ENCODE results near the gene PPIF. TPM values are rescaled to one million over a fixed set of nuclear protein-coding genes. Genes with fewer than 3 reads are reported as not detected.

Gene PPIF
- total and polyA plus RNA-seq, 4 donors, result 22.2 to 84.3 (median 60.0) TPM

DNA sequence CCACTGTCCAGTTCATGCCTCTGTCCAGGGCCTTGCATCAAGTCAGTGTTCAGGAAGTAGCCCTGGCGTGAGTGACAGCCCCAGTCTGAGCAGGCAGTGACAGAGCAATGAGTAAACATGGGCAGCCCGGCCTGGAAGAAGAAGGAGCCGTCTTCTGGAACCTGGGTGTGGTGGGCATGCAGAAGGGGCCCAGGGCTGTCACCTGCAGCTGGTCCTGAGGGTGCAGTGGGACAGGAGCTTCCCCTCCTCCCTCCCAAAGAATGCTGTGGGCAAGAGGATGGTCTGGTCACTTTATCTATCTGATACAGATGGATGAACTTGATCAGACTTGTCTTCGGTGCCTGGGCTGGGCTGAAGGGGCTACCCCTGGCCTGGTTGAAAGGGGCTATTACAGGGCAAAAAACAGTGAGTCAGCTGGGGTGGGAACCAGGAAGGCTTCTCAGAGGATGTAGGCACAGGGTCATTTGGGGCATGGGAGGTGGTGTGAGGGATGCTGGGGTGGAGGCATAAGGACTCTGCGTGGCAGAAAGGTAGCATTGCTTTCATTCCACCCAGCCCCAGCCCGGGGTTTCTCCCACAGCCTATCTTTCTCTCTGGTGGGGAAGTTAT is 42.7 kb upstream of the PPIF start:
- WGBS, result 92% methylated on average over 6 of the region's 6 CpGs
- H3K9ac ChIP-seq (ENCODE audit: low read depth in 1 of 2, low read length in 2 of 2), result no peak overlapping the region
- DNase-seq (ENCODE audit: low spot score), result no peak
- peaks cover 34 to 82% (median 47%) of the 10 kb centered on the region in 4 donors for H3K36me3 ChIP-seq (ENCODE audit: control insufficient read depth in 4 of 4, insufficient read depth in 3 of 4, low read depth in 1 of 4, low read length in 3 of 4)
- TF ChIP-seq NR2F2 (IDR thresholded peaks at IDR 0.05), result no peak
- TF ChIP-seq FOXA2 (IDR thresholded peaks at IDR 0.05), result no peak
- TF ChIP-seq GABPA (IDR thresholded peaks at IDR 0.05 in 1 of 2, conservative IDR thresholded peaks at IDR 0.05 in 1 of 2), result no peak
- TF ChIP-seq, protein P1, sequence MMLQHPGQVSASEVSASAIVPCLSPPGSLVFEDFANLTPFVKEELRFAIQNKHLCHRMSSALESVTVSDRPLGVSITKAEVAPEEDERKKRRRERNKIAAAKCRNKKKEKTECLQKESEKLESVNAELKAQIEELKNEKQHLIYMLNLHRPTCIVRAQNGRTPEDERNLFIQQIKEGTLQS (IDR thresholded peaks at IDR 0.05), result no peak
- no peak for TF ChIP-seq RXRA (IDR thresholded peaks at IDR 0.05)
- no peak for TF ChIP-seq YY1 (IDR thresholded peaks at IDR 0.05)
- no peak for TF ChIP-seq JUND (IDR thresholded peaks at IDR 0.05)
- no peak for TF ChIP-seq ZBTB33 (IDR thresholded peaks at IDR 0.05)
- TF ChIP-seq MAX (IDR thresholded peaks at IDR 0.05), result no peak
- TF ChIP-seq SP1 (IDR thresholded peaks at IDR 0.05), result no peak
- TF ChIP-seq EGR1 (IDR thresholded peaks at IDR 0.05; ENCODE audit: low read depth in 2 of 2), result no peak
- TF ChIP-seq TAF1 (conservative IDR thresholded peaks at IDR 0.05), result no peak
- TF ChIP-seq HNF4A (conservative IDR thresholded peaks at IDR 0.05), result no peak
- TF ChIP-seq HNF4G (IDR thresholded peaks at IDR 0.05), result no peak
- TF ChIP-seq RAD21 (IDR thresholded peaks at IDR 0.05), result no peak
- no peak for TF ChIP-seq FOXA1 (IDR thresholded peaks at IDR 0.05)
- TF ChIP-seq, protein P2, sequence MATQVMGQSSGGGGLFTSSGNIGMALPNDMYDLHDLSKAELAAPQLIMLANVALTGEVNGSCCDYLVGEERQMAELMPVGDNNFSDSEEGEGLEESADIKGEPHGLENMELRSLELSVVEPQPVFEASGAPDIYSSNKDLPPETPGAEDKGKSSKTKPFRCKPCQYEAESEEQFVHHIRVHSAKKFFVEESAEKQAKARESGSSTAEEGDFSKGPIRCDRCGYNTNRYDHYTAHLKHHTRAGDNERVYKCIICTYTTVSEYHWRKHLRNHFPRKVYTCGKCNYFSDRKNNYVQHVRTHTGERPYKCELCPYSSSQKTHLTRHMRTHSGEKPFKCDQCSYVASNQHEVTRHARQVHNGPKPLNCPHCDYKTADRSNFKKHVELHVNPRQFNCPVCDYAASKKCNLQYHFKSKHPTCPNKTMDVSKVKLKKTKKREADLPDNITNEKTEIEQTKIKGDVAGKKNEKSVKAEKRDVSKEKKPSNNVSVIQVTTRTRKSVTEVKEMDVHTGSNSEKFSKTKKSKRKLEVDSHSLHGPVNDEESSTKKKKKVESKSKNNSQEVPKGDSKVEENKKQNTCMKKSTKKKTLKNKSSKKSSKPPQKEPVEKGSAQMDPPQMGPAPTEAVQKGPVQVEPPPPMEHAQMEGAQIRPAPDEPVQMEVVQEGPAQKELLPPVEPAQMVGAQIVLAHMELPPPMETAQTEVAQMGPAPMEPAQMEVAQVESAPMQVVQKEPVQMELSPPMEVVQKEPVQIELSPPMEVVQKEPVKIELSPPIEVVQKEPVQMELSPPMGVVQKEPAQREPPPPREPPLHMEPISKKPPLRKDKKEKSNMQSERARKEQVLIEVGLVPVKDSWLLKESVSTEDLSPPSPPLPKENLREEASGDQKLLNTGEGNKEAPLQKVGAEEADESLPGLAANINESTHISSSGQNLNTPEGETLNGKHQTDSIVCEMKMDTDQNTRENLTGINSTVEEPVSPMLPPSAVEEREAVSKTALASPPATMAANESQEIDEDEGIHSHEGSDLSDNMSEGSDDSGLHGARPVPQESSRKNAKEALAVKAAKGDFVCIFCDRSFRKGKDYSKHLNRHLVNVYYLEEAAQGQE (IDR thresholded peaks at IDR 0.05), result no peak
- no peaks in the 10 kb centered on the region for H3K9me3 ChIP-seq (ENCODE audit: control insufficient read depth in 4 of 4, low read length in 3 of 4)
- no peak overlapping the region for H3K4me3 ChIP-seq (ENCODE audit: low read depth in 1 of 3, low read length in 3 of 3)
- no peaks in the 10 kb centered on the region for H3K27me3 ChIP-seq (ENCODE audit: control insufficient read depth in 4 of 4, insufficient read depth in 4 of 4, low read length in 3 of 4)
- H3K4me1 ChIP-seq (ENCODE audit: control insufficient read depth in 4 of 4, insufficient read depth in 4 of 4, low read length in 3 of 4), result peaks cover 0 to 15% (median 9%) of the 10 kb centered on the region in 4 donors
- no peak overlapping the region for H3K27ac ChIP-seq (ENCODE audit: low read depth in 1 of 2, low read length in 2 of 2)

DNA sequence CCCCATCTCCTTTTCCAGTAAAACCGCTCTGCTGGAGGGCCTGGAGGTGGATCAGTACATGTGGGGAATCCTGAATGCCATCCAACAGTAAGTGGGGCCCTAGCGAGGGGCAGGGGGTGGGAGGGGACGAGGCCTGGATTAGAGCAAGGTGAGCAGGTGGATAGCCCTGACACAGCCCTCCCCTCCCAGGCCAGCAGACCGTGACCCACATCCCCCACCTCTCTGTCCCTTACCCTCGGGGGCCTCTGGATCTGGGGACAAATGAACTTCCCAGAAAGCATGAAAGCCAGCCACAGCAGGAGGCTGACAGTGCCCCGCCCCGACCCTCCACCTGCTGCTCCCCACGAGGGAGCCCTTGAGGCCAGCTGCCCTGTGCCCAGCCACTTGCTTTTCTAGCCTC is 41.8 kb upstream of the PPIF start:
- Histone ChIP-seq H3K27ac (ENCODE audit: low read depth in 1 of 2, low read length in 2 of 2) (no peak overlapping the region), H3K4me1 (ENCODE audit: control insufficient read depth in 4 of 4, insufficient read depth in 4 of 4, low read length in 3 of 4) (peaks cover 0 to 15% (median 9%) of the 10 kb centered on the region in 4 donors), H3K9ac (ENCODE audit: low read depth in 1 of 2, low read length in 2 of 2) (no peak overlapping the region), H3K4me3 (ENCODE audit: low read depth in 1 of 3, low read length in 3 of 3) (no peak overlapping the region), H3K36me3 (ENCODE audit: control insufficient read depth in 4 of 4, insufficient read depth in 3 of 4, low read depth in 1 of 4, low read length in 3 of 4) (peaks cover 34 to 82% (median 46%) of the 10 kb centered on the region in 4 donors), H3K9me3 (ENCODE audit: control insufficient read depth in 4 of 4, low read length in 3 of 4) (no peaks in the 10 kb centered on the region), H3K27me3 (ENCODE audit: control insufficient read depth in 4 of 4, insufficient read depth in 4 of 4, low read length in 3 of 4) (no peaks in the 10 kb centered on the region)
- WGBS, result 88% methylated on average over 8 of the region's 8 CpGs
- no peak for DNase-seq (ENCODE audit: low spot score)
- no peak for TF ChIP-seq HNF4G (IDR thresholded peaks at IDR 0.05)
- TF ChIP-seq RAD21 (IDR thresholded peaks at IDR 0.05), result no peak
- TF ChIP-seq FOXA1 (IDR thresholded peaks at IDR 0.05), result no peak
- TF ChIP-seq SP1 (IDR thresholded peaks at IDR 0.05), result no peak
- TF ChIP-seq ZBTB33 (IDR thresholded peaks at IDR 0.05), result no peak
- TF ChIP-seq, protein P2 (IDR thresholded peaks at IDR 0.05), result no peak
- TF ChIP-seq GABPA (IDR thresholded peaks at IDR 0.05 in 1 of 2, conservative IDR thresholded peaks at IDR 0.05 in 1 of 2), result no peak
- no peak for TF ChIP-seq EGR1 (IDR thresholded peaks at IDR 0.05; ENCODE audit: low read depth in 2 of 2)
- no peak for TF ChIP-seq JUND (IDR thresholded peaks at IDR 0.05)
- TF ChIP-seq NR2F2 (IDR thresholded peaks at IDR 0.05), result no peak
- TF ChIP-seq TAF1 (conservative IDR thresholded peaks at IDR 0.05), result no peak
- TF ChIP-seq FOXA2 (IDR thresholded peaks at IDR 0.05), result no peak
- TF ChIP-seq RXRA (IDR thresholded peaks at IDR 0.05), result no peak
